Calu3 (cell line): ENCODE data around the gene KLC3. TPM values are rescaled to one million over a fixed set of nuclear protein-coding genes. Genes with fewer than 3 reads are reported as not detected.

Source experiments
- BruUV-seq: library from RNA; stranded (reverse); fragments of 400-500 nt; replicated peaks from 2 replicates; lab custom pipeline; 2021; lab: Mats Ljungman, UMichigan
- CTCF ChIA-PET: fragments of 300-600 bp; sonication (Branson Sonifier 250); formaldehyde crosslinking; loops from one replicate; lab custom pipeline; 2022; ENCODE audit warnings: antibody characterized with exemption; lab: Charles Lee
- DNase-seq: peaks from one replicate; pipeline ENCODE4 v3.0.0; 2022
- H3K27ac Mint-ChIP-seq: one replicate; pipeline ENCODE4 v1.8.0; 2022; ENCODE audit warnings: mixed read lengths; ENCODE audit not compliant: unreplicated experiment
- H3K27me3 Mint-ChIP-seq: one replicate; pipeline ENCODE4 v1.8.0; 2022; ENCODE audit warnings: mixed read lengths; ENCODE audit not compliant: unreplicated experiment
- H3K36me3 Mint-ChIP-seq: one replicate; pipeline ENCODE4 v1.8.0; 2022; ENCODE audit warnings: mild to moderate bottlenecking, moderate library complexity, mixed read lengths; ENCODE audit not compliant: insufficient read depth, unreplicated experiment
- H3K4me1 Mint-ChIP-seq: one replicate; pipeline ENCODE4 v1.8.0; 2022; ENCODE audit warnings: mild to moderate bottlenecking, low read depth, mixed read lengths; ENCODE audit not compliant: unreplicated experiment
- H3K4me3 Mint-ChIP-seq: one replicate; pipeline ENCODE4 v1.8.0; 2022; ENCODE audit warnings: mild to moderate bottlenecking, low read depth, moderate library complexity, mixed read lengths; ENCODE audit not compliant: unreplicated experiment
- H3K9me3 Mint-ChIP-seq: one replicate; pipeline ENCODE4 v1.8.0; 2022; ENCODE audit warnings: low read depth, mixed read lengths; ENCODE audit not compliant: unreplicated experiment
- intact Hi-C: fragments of 100-400 bp; cut with micrococcal nuclease; formaldehyde crosslinking; loops from one replicate; pipeline ENCODE4 v1.10.0; 2022; ENCODE audit not compliant: unreplicated experiment
- total RNA-seq: library from RNA; stranded (reverse); gene quantifications from 2 replicates; pipeline ENCODE4 v1.2.3, GENCODE V29; 2022
- TF ChIP-seq, protein P1 (sequence below): fragments of 200-600 bp; IDR thresholded peaks from one replicate; pipeline ENCODE4 v1.8.0; 2022; ENCODE audit warnings: antibody characterized with exemption; ENCODE audit not compliant: unreplicated experiment

Gene KLC3
- total RNA-seq, 1 experiment from 2014 or later, result 3.3 TPM

GRCh38 chr19:45344621-45345505 is 4.3 kb downstream of the KLC3 start:
- CTCF ChIA-PET, result interaction anchor here (0.6 kb wide), 4 partner anchors 18 to 346 kb away, joined by 3 to 4 read pairs (median 4); no protein-coding TSS in a partner anchor
- TF ChIP-seq, protein P1, sequence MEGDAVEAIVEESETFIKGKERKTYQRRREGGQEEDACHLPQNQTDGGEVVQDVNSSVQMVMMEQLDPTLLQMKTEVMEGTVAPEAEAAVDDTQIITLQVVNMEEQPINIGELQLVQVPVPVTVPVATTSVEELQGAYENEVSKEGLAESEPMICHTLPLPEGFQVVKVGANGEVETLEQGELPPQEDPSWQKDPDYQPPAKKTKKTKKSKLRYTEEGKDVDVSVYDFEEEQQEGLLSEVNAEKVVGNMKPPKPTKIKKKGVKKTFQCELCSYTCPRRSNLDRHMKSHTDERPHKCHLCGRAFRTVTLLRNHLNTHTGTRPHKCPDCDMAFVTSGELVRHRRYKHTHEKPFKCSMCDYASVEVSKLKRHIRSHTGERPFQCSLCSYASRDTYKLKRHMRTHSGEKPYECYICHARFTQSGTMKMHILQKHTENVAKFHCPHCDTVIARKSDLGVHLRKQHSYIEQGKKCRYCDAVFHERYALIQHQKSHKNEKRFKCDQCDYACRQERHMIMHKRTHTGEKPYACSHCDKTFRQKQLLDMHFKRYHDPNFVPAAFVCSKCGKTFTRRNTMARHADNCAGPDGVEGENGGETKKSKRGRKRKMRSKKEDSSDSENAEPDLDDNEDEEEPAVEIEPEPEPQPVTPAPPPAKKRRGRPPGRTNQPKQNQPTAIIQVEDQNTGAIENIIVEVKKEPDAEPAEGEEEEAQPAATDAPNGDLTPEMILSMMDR, result no peak
- no peak for DNase-seq
- no peaks in the 10 kb centered on the region for H3K4me1 Mint-ChIP-seq
- peak overlapping the region; percentile 2 for H3K4me3 Mint-ChIP-seq
- H3K27ac Mint-ChIP-seq, result no peak overlapping the region
- no peaks in the 10 kb centered on the region for H3K27me3 Mint-ChIP-seq
- intact Hi-C loops, result no loop called here
- H3K36me3 Mint-ChIP-seq, result peaks cover 39% of the 10 kb centered on the region
- BruUV-seq, result no TSS peak
- H3K9me3 Mint-ChIP-seq, result no peaks in the 10 kb centered on the region

GRCh38 chr19:45345506-45345860 is 4.9 kb downstream of the KLC3 start:
- H3K36me3 Mint-ChIP-seq, result peaks cover 33% of the 10 kb centered on the region
- H3K4me1 Mint-ChIP-seq, result no peaks in the 10 kb centered on the region
- CTCF ChIA-PET, result no interaction called here
- no peaks in the 10 kb centered on the region for H3K27me3 Mint-ChIP-seq
- H3K4me3 Mint-ChIP-seq, result peak overlapping the region; percentile 2
- BruUV-seq, result no TSS peak
- no peak for DNase-seq
- intact Hi-C loops, result no loop called here
- TF ChIP-seq, protein P1, result no peak
- no peaks in the 10 kb centered on the region for H3K9me3 Mint-ChIP-seq
- no peak overlapping the region for H3K27ac Mint-ChIP-seq

DNA sequence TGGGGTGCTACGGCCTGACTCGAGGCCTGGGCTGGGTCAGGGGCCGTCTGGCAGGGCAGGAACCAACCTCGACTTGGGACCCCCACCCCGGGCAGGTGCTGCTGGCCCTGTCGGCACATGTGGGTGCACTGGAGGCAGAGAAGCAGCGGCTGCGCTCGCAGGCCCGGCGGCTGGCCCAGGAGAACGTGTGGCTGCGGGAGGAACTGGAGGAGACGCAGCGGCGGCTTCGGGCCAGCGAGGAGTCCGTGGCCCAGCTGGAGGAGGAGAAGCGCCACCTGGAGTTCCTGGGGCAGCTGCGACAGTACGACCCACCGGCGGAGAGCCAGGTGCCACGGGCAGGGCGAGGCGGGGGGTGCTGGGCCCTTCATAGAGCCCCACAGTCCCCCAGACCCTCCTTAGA is 5.9 kb downstream of the KLC3 start:
- Mint-ChIP-seq H3K9me3 (no peaks in the 10 kb centered on the region), H3K27me3 (no peaks in the 10 kb centered on the region), H3K27ac (no peak overlapping the region), H3K4me3 (no peak overlapping the region), H3K4me1 (no peaks in the 10 kb centered on the region), H3K36me3 (peaks cover 33% of the 10 kb centered on the region)
- TF ChIP-seq, protein P1, result no peak
- CTCF ChIA-PET, result no interaction called here
- DNase-seq, result no peak
- BruUV-seq, result no TSS peak
- intact Hi-C loops, result no loop called here

- no peak for DNase-seq
- Mint-ChIP-seq H3K36me3 (peaks cover 38% of the 10 kb centered on the region), H3K4me1 (no peaks in the 10 kb centered on the region), H3K27me3 (no peaks in the 10 kb centered on the region), H3K9me3 (no peaks in the 10 kb centered on the region), H3K4me3 (no peak overlapping the region), H3K27ac (no peak overlapping the region)
- intact Hi-C loops, result no loop called here
- CTCF ChIA-PET, result interaction anchor here (0.6 kb wide), 1 partner anchor 18 kb away, joined by 6 read pairs; no protein-coding TSS in a partner anchor
- TF ChIP-seq, protein P1, result no peak
- BruUV-seq, result no TSS peak
Measured at GRCh38 chr19:45347570-45348366, 7.2 kb downstream of the KLC3 start.
